Measurements from ENCODE around the gene TAC4. TPM values are rescaled to one million over a fixed set of nuclear protein-coding genes. Genes with fewer than 3 reads are reported as not detected.

Gene TAC4
- total RNA-seq, 2 experiments from 2014 or later: not detected

GRCh38 chr17:49858796-49859195 is 10.9 kb upstream of the TAC4 start:
- POLR2A ChIA-PET: no interaction called here
- Histone ChIP-seq H2AFZ (ENCODE audit: low read length) (no peak overlapping the region), H3K4me3 (ENCODE audit: low read depth, low read length, poor library complexity, severe bottlenecking) (no peak overlapping the region), H3K9me3 (ENCODE audit: low read length) (no peaks in the 10 kb centered on the region), H3K27ac (ENCODE audit: low read depth, low read length, poor library complexity, severe bottlenecking) (no peak overlapping the region), H3K4me1 (ENCODE audit: insufficient read depth, low read length, poor library complexity, severe bottlenecking) (no peaks in the 10 kb centered on the region), H3K79me2 (ENCODE audit: insufficient read depth, low read depth, low read length) (no peaks in the 10 kb centered on the region), H3K9me2 (ENCODE audit: insufficient read depth, low read length) (no peaks in the 10 kb centered on the region), H3K4me2 (ENCODE audit: low read length) (no peak overlapping the region), H3K36me3 (ENCODE audit: insufficient read depth, low read length) (no peaks in the 10 kb centered on the region), H4K20me1 (ENCODE audit: insufficient read depth, low read length) (no peaks in the 10 kb centered on the region; the same call in 1 of the 2 replicates)
- no TSS peak for BruUV-seq (replicated peaks)
- intact Hi-C loops (cut with micrococcal nuclease; ENCODE audit: unreplicated experiment): no loop called here
- TF ChIP-seq EZH2phosphoT487 (IDR thresholded peaks at IDR 0.05; ENCODE audit: borderline replicate concordance, low read depth, low read length): no peak
- no peak for TF ChIP-seq CTCF (conservative IDR thresholded peaks at IDR 0.05; ENCODE audit: low read length)
- CTCF ChIA-PET (ENCODE audit: unreplicated experiment): no interaction called here
- no peak for DNase-seq (ENCODE audit: low spot score)

GRCh38 chr17:49854126-49854525 is 6.3 kb upstream of the TAC4 start:
- Histone ChIP-seq H3K9me2 (ENCODE audit: insufficient read depth, low read length) (no peaks in the 10 kb centered on the region), H4K20me1 (ENCODE audit: insufficient read depth, low read length) (no peaks in the 10 kb centered on the region; the same call in 1 of the 2 replicates), H3K27ac (ENCODE audit: low read depth, low read length, poor library complexity, severe bottlenecking) (no peak overlapping the region), H2AFZ (ENCODE audit: low read length) (no peak overlapping the region), H3K4me2 (ENCODE audit: low read length) (no peak overlapping the region), H3K4me1 (ENCODE audit: insufficient read depth, low read length, poor library complexity, severe bottlenecking) (peaks cover 6% of the 10 kb centered on the region), H3K36me3 (ENCODE audit: insufficient read depth, low read length) (no peaks in the 10 kb centered on the region), H3K4me3 (ENCODE audit: low read depth, low read length, poor library complexity, severe bottlenecking) (no peak overlapping the region), H3K79me2 (ENCODE audit: insufficient read depth, low read depth, low read length) (no peaks in the 10 kb centered on the region), H3K9me3 (ENCODE audit: low read length) (no peaks in the 10 kb centered on the region)
- ChIA-PET POLR2A (interaction anchor here (0.6 kb wide), 1 partner anchor 84 kb away, joined by 3 read pairs; no protein-coding TSS in a partner anchor), CTCF (ENCODE audit: unreplicated experiment) (interaction anchor here (0.6 kb wide), 1 partner anchor 125 kb away, joined by 3 read pairs; no protein-coding TSS in a partner anchor)
- no peak for TF ChIP-seq CTCF (conservative IDR thresholded peaks at IDR 0.05; ENCODE audit: low read length)
- no peak for TF ChIP-seq EZH2phosphoT487 (IDR thresholded peaks at IDR 0.05; ENCODE audit: borderline replicate concordance, low read depth, low read length)
- intact Hi-C loops (cut with micrococcal nuclease; ENCODE audit: unreplicated experiment): loop anchor here (5.0 kb wide), 1 partner anchor 147 kb away; the partner anchor contains the start of gene SLC35B1
- BruUV-seq (replicated peaks): no TSS peak
- DNase-seq (ENCODE audit: low spot score): no peak

- Histone ChIP-seq H3K9me3 (ENCODE audit: low read length) (no peaks in the 10 kb centered on the region), H2AFZ (ENCODE audit: low read length) (no peak overlapping the region), H3K4me3 (ENCODE audit: low read depth, low read length, poor library complexity, severe bottlenecking) (no peak overlapping the region), H3K79me2 (ENCODE audit: insufficient read depth, low read depth, low read length) (no peaks in the 10 kb centered on the region), H3K36me3 (ENCODE audit: insufficient read depth, low read length) (no peaks in the 10 kb centered on the region), H4K20me1 (ENCODE audit: insufficient read depth, low read length) (no peaks in the 10 kb centered on the region; the same call in 1 of the 2 replicates), H3K27ac (ENCODE audit: low read depth, low read length, poor library complexity, severe bottlenecking) (no peak overlapping the region), H3K9me2 (ENCODE audit: insufficient read depth, low read length) (no peaks in the 10 kb centered on the region), H3K4me1 (ENCODE audit: insufficient read depth, low read length, poor library complexity, severe bottlenecking) (peaks cover 6% of the 10 kb centered on the region), H3K4me2 (ENCODE audit: low read length) (no peak overlapping the region)
- no peak for DNase-seq (ENCODE audit: low spot score)
- CTCF ChIA-PET (ENCODE audit: unreplicated experiment): no interaction called here
- TF ChIP-seq EZH2phosphoT487 (IDR thresholded peaks at IDR 0.05; ENCODE audit: borderline replicate concordance, low read depth, low read length) (no peak), CTCF (conservative IDR thresholded peaks at IDR 0.05; ENCODE audit: low read length) (no peak)
- intact Hi-C loops (cut with micrococcal nuclease; ENCODE audit: unreplicated experiment): loop anchor here (5.0 kb wide), 1 partner anchor 146 kb away; the partner anchor contains the start of gene SLC35B1
- POLR2A ChIA-PET: interaction anchor here (0.6 kb wide), 1 partner anchor 84 kb away, joined by 3 read pairs; no protein-coding TSS in a partner anchor
- no TSS peak for BruUV-seq (replicated peaks)
These were observed 5.7 kb upstream of the TAC4 start for GRCh38 chr17:49853470-49854015.
